ENCODE data around the gene EML3. TPM values are rescaled to one million over a fixed set of nuclear protein-coding genes. Genes with fewer than 3 reads are reported as not detected.
A peak's percentile ranks its signal among the peaks of the same experiment; 100 is the strongest.

The EML3 gene
- total RNA-seq, 4 donors from 2014 or later, result 64.9 to 138 (median 93.9) TPM

DNA sequence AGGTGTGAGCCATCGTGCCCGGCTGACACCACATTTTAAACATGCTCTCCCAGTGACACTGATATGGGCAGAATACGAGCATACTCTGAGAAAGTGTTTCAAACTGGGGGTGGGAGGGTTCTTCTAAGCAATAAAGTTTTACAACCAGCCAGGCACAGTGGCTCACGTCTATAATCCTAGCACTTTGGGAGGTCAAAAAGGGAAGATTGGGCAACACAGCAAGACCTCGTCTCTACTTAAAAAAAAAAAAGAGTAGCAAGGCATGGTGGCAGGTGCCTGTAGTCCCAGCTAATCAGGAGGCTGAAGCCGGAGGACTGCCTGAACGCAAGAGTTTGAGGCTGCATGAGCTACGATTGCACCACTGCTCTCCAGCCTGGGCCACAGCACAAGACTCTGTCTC, 31.6 kb upstream of the EML3 start:
- WGBS, 2 donors, result 66 to 79% methylated on average over 8 of the region's 8 CpGs
- no peak overlapping the region for H3K27ac ChIP-seq
- H3K4me3 ChIP-seq, result no peak overlapping the region
- DNase-seq (ENCODE audit: low spot score in 2 of 2), result no peak
- no peaks in the 10 kb centered on the region for H3K27me3 ChIP-seq
- peaks cover 0 to 53% (median 9%) of the 10 kb centered on the region in 3 donors for H3K36me3 ChIP-seq
- peaks cover 0 to 44% (median 15%) of the 10 kb centered on the region in 4 donors for H3K4me1 ChIP-seq
- no peaks in the 10 kb centered on the region for H3K9me3 ChIP-seq
- TF ChIP-seq EP300 (IDR thresholded peaks at IDR 0.05) (no peak), POLR2A (IDR thresholded peaks at IDR 0.05) (no peak)
- TF ChIP-seq, protein P1, sequence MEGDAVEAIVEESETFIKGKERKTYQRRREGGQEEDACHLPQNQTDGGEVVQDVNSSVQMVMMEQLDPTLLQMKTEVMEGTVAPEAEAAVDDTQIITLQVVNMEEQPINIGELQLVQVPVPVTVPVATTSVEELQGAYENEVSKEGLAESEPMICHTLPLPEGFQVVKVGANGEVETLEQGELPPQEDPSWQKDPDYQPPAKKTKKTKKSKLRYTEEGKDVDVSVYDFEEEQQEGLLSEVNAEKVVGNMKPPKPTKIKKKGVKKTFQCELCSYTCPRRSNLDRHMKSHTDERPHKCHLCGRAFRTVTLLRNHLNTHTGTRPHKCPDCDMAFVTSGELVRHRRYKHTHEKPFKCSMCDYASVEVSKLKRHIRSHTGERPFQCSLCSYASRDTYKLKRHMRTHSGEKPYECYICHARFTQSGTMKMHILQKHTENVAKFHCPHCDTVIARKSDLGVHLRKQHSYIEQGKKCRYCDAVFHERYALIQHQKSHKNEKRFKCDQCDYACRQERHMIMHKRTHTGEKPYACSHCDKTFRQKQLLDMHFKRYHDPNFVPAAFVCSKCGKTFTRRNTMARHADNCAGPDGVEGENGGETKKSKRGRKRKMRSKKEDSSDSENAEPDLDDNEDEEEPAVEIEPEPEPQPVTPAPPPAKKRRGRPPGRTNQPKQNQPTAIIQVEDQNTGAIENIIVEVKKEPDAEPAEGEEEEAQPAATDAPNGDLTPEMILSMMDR (IDR thresholded peaks at IDR 0.05), result no peak

DNA sequence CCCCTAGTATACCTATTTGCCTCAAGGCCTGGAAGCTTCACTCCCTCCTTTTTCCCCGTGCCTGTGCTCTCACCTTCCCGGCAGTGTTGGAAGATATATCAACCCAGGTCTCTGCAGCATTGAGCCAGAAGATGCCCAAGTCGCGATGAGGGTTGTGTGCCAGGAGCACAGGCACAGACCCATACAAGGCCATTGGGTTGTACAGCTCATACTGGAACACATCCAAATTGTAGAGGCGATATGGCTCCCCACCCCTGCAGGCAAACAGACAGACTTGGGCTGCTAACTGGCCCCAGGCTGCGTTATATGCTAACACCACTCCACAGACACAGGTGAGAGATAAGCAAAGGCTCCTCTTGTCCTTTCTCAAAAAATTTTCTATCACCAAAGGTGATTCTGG, 19.9 kb upstream of the EML3 start:
- Histone ChIP-seq H3K4me1 (no peaks in the 10 kb centered on the region), H3K27me3 (no peaks in the 10 kb centered on the region), H3K9me3 (no peaks in the 10 kb centered on the region), H3K36me3 (peaks cover 11 to 99% (median 48%) of the 10 kb centered on the region in 3 donors), H3K4me3 (no peak overlapping the region), H3K27ac (no peak overlapping the region)
- no peak for DNase-seq (ENCODE audit: low spot score in 2 of 2)
- TF ChIP-seq, protein P1 (IDR thresholded peaks at IDR 0.05), result no peak
- TF ChIP-seq EP300 (IDR thresholded peaks at IDR 0.05) (no peak), POLR2A (IDR thresholded peaks at IDR 0.05) (no peak)
- 83 to 89% methylated on average over 4 to 6 of the region's 6 CpGs for WGBS, 2 donors

DNA sequence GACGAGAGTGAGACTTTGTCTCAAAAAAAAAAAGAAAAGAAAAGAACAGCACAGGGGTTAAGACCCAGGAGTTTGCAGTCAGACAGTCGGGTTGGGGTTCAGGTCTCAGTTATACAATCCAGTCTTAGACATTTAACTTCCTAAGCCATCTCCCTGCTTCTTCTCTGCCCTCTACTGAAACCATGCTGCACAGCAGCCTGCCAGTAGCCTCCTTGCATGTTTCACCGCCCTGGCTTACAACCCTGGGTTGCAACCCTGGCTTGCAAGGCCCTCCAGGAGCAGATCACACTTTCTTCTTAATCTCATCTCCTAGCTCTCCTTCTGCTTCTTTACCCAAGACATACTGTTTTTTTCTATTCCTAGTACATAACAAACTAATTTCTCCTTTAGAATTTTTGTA, 15.1 kb upstream of the EML3 start:
- no peak overlapping the region for H3K27ac ChIP-seq
- no peak for TF ChIP-seq EP300 (IDR thresholded peaks at IDR 0.05)
- TF ChIP-seq, protein P1 (IDR thresholded peaks at IDR 0.05), result no peak
- no peak for TF ChIP-seq POLR2A (IDR thresholded peaks at IDR 0.05)
- no peaks in the 10 kb centered on the region for H3K4me1 ChIP-seq
- no peaks in the 10 kb centered on the region for H3K27me3 ChIP-seq
- peaks cover 4 to 83% (median 41%) of the 10 kb centered on the region in 3 donors for H3K36me3 ChIP-seq
- no peaks in the 10 kb centered on the region for H3K9me3 ChIP-seq
- no peak overlapping the region for H3K4me3 ChIP-seq
- no peak for DNase-seq (ENCODE audit: low spot score in 2 of 2)
- 58 to 61% methylated on average over 3 of the region's 3 CpGs for WGBS, 2 donors

DNA sequence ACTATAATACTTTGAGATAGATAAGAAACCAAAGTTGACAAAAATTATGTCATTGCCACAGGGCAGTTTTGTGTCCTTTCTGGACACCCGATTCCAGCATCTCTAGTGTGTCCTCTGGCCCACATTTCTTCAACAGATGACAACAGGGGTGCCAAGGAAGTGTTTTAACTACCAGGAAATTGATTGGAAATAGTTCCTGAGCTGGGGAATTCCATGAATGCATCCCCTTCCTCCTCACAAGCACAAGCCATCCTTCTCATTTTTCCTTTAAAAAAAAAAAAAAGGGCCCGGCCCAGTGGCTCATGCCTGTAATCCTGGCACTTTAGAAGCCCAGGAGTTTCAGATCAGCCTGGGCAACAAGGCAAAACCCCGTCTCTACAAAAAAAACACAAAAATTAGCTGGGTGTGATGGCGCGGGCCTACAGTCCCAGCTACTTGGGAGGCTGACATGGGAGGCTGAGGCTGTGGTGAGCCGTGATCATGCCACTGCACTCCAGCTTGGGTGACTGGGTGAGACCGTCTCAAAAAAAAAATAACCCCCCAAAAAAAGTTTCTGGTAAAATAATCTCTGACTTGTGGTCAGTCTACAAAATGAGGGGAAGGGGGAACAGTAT, 10.0 kb upstream of the EML3 start:
- no peaks in the 10 kb centered on the region for H3K9me3 ChIP-seq
- H3K36me3 ChIP-seq, result peaks cover 4 to 40% (median 16%) of the 10 kb centered on the region in 3 donors
- TF ChIP-seq, protein P1 (IDR thresholded peaks at IDR 0.05), result no peak
- TF ChIP-seq POLR2A (IDR thresholded peaks at IDR 0.05) (no peak), EP300 (IDR thresholded peaks at IDR 0.05) (no peak)
- DNase-seq (ENCODE audit: low spot score in 2 of 2), result no peak
- no peaks in the 10 kb centered on the region for H3K27me3 ChIP-seq
- WGBS, 2 donors, result 83 to 91% methylated on average over 7 of the region's 7 CpGs
- peaks cover 0 to 28% (median 19%) of the 10 kb centered on the region in 4 donors for H3K4me1 ChIP-seq
- H3K27ac ChIP-seq, result peak overlapping the region; percentile 60 to 95 (median 88)
- H3K4me3 ChIP-seq, result peak overlapping the region in 3 of 4 donors; percentile 76 to 92 (median 84)

DNA sequence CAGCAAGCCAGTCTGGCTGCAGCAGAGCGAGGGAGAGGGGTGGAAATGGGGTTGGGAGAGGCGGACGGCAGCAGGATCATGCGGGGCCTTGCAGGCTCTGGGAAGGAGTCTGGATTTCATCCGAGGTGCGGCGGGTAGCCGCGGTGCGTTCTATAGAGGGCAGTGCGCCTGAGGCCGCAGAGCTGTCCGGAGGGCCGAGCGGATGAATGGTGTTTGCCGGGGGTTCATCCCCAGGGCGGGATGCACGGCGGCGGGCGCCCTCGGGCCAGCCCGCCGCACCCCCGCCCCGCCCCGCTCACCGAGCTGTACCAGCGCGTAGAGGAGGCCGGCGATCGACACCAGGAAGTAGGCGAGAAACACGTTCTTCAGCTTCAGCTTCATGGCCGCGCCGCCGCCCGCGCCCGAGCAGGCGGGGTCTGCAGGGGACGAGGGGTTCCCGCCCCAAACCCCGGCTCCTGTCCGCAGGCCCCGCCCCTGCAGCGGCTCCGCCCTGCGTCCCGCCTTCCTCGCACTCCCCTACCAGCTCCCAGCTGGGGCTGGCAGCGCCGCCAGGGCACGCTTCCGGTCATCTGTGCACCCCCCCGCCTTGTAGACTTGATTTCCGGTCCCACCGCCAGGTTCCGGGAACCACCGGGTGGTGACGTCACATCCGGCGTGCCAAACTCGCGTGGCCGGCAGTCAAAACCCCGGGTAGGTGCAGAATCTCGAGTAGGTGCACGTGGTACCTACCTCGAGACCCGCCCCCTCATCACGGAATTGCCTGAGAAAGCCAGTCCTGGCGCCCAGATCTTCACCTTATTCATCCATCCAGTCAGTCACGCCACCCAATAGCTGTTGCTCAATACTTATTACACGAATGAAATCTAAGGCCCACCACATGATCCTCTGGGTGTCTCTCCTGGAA, 9.2 kb upstream of the EML3 start, which contains the start of gene B3GAT3:
Gene B3GAT3 (minus strand): TSS at position 420 of the 904 bp plus-strand sequence. CDS start 39 bp downstream, at position 381.
- H3K27me3 ChIP-seq, result no peaks in the 10 kb centered on the region
- 1% methylated on average over 52 to 58 of the region's 77 CpGs for WGBS, 2 donors
- peaks cover 4 to 40% (median 9%) of the 10 kb centered on the region in 3 donors for H3K36me3 ChIP-seq
- peak within 1 kb of the TSS; percentile 72 to 92 (median 80) for H3K4me3 ChIP-seq
- peak within 1 kb of the TSS; percentile 60 to 95 (median 88) for H3K27ac ChIP-seq
- TF ChIP-seq POLR2A (IDR thresholded peaks at IDR 0.05), result peak; percentile 39 to 86
- TF ChIP-seq EP300 (IDR thresholded peaks at IDR 0.05), result peak; percentile 90 to 98
- TF ChIP-seq, protein P1 (IDR thresholded peaks at IDR 0.05), result peak in 2 of 5 experiments; percentile 59 to 61
- peak; percentile 96 for DNase-seq (ENCODE audit: low spot score in 2 of 2)
- H3K4me1 ChIP-seq, result peaks cover 0 to 28% (median 19%) of the 10 kb centered on the region in 4 donors
- no peaks in the 10 kb centered on the region for H3K9me3 ChIP-seq
